AG09309 (cell line): Measurements from ENCODE around the gene NXPH1.
"Not testable (repeated sequence)": the region's sequence is repeated elsewhere in the genome, so short reads cannot be mapped to it uniquely, and the experiment has no call there.

ENCODE experiments used
- DNase-seq: peaks from one replicate; pipeline ENCODE4 v3.0.0-alpha.2; 2010; ENCODE audit warnings: low read depth
- H3K4me3 ChIP-seq: 2 replicates; pipeline ENCODE4 v1.5.1; 2011; ENCODE audit warnings: mild to moderate bottlenecking, low read depth, low read length, moderate library complexity; ENCODE audit not compliant: control insufficient read depth
- CTCF ChIP-seq: IDR thresholded peaks from 2 replicates; pipeline ENCODE4 v1.5.1; 2011; ENCODE audit warnings: mild to moderate bottlenecking, low read depth, low read length, inconsistent platforms; ENCODE audit not compliant: insufficient read depth, control insufficient read depth; ENCODE audit errors: missing control alignments

The NXPH1 gene

GRCh38 chr7:8702807-8703206, 269.4 kb downstream of the NXPH1 start:
- no peak for TF ChIP-seq CTCF

GRCh38 chr7:8710124-8710523, 276.7 kb downstream of the NXPH1 start:
- DNase-seq, result no peak
- H3K4me3 ChIP-seq, result no peak overlapping the region
- TF ChIP-seq CTCF, result no peak

More at GRCh38 chr7:8702807-8703206, 269.4 kb downstream of the NXPH1 start:
- H3K4me3 ChIP-seq, result no peak overlapping the region
- no peak for DNase-seq

GRCh38 chr7:8714791-8715190, 281.4 kb downstream of the NXPH1 start:
- no peak overlapping the region for H3K4me3 ChIP-seq
- DNase-seq, result no peak
- no peak for TF ChIP-seq CTCF

- H3K4me3 ChIP-seq, result no peak overlapping the region
- TF ChIP-seq CTCF, result no peak
- no peak for DNase-seq
These were observed 285.7 kb downstream of the NXPH1 start for GRCh38 chr7:8719102-8719501.

GRCh38 chr7:8724080-8724718, 290.8 kb downstream of the NXPH1 start:
- no peak for DNase-seq
- no peak overlapping the region for H3K4me3 ChIP-seq
- TF ChIP-seq CTCF, result no peak

GRCh38 chr7:8731756-8732155, 298.3 kb downstream of the NXPH1 start:
- not testable (repeated sequence) for DNase-seq, H3K4me3 ChIP-seq

GRCh38 chr7:8739837-8740236, 306.4 kb downstream of the NXPH1 start:
- no peak for DNase-seq
- no peak overlapping the region for H3K4me3 ChIP-seq

More at GRCh38 chr7:8739837-8740236, 306.4 kb downstream of the NXPH1 start:
- TF ChIP-seq CTCF, result no peak
